GM12872 (cell line): ENCODE measurements around the gene SSR1.

Experiments
- CTCF ChIP-seq: IDR thresholded peaks from 3 replicates; pipeline ENCODE4 v1.5.1; 2011; ENCODE audit warnings: low read depth, mild to moderate bottlenecking, low read length, moderate library complexity; ENCODE audit not compliant: insufficient read depth

Gene SSR1

DNA sequence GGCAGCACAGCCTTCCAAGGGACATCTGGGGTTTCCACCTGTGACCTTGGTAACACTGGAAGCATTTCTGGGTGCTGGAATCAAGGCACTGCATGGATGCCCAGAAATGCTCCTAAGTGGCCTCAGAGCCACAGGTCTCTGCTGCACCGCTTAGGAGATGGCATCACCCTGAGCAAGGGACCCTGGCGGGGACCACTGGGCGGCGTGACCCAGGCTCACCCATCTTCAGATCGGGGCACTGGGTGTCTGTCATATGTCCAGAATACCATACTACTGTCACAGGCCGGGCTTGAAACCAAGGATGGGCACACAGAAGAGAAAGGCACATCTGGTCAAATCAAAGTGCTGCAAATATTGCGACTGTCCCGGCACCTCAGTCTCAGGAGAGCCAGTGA lies 45.9 kb downstream of the SSR1 start:
- no peak for TF ChIP-seq CTCF

DNA sequence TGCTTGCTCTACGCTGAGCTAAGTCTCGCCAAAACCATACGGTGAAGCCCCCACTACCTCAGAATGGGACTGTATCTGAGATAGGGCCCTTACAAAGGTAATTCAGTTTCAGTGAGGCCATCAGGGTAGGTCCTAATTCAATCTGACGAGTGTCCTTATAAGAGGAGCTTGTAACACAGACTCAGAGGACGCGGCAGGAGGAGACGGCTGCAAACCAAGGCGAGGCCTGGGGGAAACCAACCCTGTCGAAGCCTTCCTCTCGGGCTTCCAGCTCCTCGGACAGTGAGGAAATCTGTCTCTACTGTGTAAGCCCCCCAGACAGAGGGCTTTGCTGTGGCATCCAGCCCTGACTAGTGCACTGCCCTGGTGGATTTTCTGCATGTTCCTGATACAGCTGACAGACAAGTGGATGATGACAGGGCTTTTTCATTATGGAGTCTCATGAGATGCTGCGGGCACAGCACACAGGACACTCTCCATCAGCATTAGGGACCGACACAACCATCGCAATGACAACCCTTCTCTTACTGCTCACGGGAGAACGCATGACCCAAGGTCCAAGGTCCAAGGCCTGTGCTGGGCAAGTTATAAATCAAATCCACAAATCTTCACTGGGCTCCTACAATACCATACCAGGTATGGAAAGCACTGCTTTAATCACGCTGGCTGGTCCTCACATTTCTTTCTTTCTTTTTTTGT lies 48.2 kb downstream of the SSR1 start:
- TF ChIP-seq CTCF = no peak

- no peak for TF ChIP-seq CTCF
Measured at GRCh38 chr6:7264041-7264440, 49.0 kb downstream of the SSR1 start.

DNA sequence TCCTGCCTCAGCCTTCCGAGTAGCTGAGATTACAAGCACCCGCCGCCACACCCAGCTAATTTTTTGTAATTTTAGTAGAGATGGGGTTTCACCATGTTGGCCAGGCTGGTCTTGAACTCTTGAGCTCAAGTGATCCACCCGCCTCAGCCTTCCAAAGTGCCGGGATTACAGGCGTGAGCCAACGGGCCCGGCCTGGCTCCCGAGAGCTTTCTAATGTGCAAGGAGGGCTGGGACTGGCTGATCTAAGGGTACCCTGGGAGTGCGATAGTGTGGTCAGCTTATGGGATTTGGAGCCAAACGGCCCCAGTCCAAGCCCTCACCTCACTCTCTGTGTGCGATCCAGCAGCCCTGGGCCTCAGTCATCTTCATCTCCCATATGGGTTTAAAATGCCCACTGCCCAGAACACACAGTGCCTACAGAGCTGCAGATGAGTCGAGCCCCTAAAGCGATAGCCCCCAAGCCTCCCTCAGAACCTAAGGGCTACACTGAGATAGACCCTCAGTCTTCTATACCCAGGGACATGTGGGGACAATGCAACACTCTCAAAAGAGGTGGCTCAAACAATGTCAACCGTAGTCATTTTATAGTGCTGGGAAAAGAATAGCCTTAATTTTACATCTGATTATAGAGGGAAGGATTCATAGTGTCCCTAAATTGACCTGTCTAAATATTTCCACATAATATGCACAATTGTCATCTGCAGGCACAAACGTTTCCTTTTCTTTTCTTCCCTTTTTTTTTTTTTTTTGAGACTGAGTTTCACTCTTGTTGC lies 50.1 kb downstream of the SSR1 start:
- TF ChIP-seq CTCF = no peak

- TF ChIP-seq CTCF = no peak
Measured at GRCh38 chr6:7261852-7262461, 51.0 kb downstream of the SSR1 start.

DNA sequence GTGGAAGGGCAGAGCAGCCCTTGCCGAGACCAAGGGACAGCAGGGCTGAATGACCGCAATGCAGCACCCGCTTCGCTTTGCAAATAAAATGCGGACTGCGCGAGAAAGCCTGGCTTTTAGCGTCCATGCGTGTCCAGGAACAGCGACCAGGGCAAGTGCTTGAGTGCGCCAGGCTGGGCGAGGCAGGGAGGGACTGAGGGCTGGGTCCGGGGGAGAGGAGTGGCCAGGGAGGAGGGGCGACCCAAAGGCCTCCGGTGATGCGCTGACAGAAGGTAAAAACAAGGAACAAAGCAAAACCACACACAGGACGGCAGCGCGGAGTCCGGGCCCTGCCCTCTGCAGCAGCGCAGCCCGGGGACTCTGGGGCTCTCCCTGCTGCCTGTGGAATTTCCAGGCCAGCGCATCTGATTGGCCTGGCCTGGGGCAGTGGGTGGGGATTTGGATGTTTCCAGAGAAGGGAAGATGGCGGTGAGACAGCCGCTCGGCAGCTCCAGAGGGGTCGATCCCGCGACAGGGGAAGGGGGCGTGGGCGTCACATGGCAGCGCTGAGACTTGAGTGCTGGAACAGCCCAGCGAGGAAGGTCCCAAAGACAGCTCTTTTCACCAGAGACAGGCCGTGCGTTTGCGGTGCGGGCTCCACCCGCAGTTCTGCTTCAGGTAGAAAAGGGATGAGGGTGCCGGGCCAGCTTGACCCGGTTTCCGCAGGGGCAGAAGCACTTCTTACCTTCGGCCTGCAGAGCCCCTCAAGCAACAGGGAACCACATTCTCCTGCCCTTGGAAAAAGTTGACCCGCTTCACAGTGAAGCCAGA lies 51.8 kb downstream of the SSR1 start:
- TF ChIP-seq CTCF = no peak
